Right lobe of liver (tissue), 4 donors: Measurements from ENCODE around the gene TFPI2.

Source experiments
- CTCF ChIP-seq, 4 donors: fragments of 200-600 bp in 3 of 4; fragments of 450-650 bp in 1 of 4; IDR thresholded peaks; one replicate each; pipeline versions ENCODE4 v1.5.1 to v1.8.0; 2016 to 2022; ENCODE audit warnings: antibody characterized with exemption in 4 of 4, mild to moderate bottlenecking in 2 of 4
- POLR2A ChIP-seq: fragments of 450-650 bp; IDR thresholded peaks from one replicate; pipeline ENCODE4 v1.6.1; 2017; ENCODE audit warnings: antibody characterized with exemption, mild to moderate bottlenecking
- donor health status: DM: no; HTN: no; CAD: no.
- donor health status: DM: no; HTN: no; CAD: no.
- donor health status: DM: no; HTN: yes; CAD: no.

GRCh38 chr7:93838966-93839365 is 51.6 kb downstream of the TFPI2 start:
- TF ChIP-seq CTCF (IDR thresholded peaks at IDR 0.05), result no peak
- no peak for TF ChIP-seq POLR2A
